Measurements from ENCODE around the gene USP2.
"Not testable (repeated sequence)": the region's sequence is repeated elsewhere in the genome, so short reads cannot be mapped to it uniquely, and the experiment has no call there.

Gene USP2

DNA sequence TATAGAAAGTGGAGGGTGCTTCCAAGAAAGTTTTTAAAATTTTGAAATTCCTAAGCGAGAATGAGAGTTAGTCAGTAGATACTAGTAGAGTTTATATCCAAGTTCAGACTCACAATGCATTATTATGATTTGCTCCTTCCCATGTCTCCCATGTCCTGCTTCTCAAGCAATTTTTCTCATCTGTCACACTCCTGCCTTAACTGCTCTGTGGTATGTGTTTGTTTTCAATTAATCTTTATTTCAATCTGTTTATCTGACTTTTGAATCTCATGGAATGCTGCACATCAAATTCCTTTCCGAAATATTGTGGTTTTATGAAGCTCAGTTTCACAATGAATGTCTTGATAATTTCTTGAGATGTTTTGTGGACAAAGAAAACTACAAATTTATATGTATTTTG lies 23.4 kb upstream of the USP2 start:
- no peak overlapping the region for H3K4me2 ChIP-seq
- peaks cover 0 to 12% (median 2%) of the 10 kb centered on the region in 10 experiments; a peak in 5 of 20 replicates for H3K4me1 ChIP-seq
- H3K9me3 ChIP-seq (replicated peaks in 1 of 11) = peaks cover 0 to 18% (median 11%) of the 10 kb centered on the region in 11 experiments; a peak in 16 of 22 replicates
- no peaks in the 10 kb centered on the region for H3K27me3 ChIP-seq
- TF ChIP-seq Cebpa-rat (IDR thresholded peaks at IDR 0.05) = no peak
- H3K36me3 ChIP-seq = no peaks in the 10 kb centered on the region
- H4K20me1 ChIP-seq = no peaks in the 10 kb centered on the region
- H3K9ac ChIP-seq = no peak overlapping the region
- no peak overlapping the region for H3K27ac ChIP-seq
- H3K4me3 ChIP-seq = no peak overlapping the region

- H3K27ac ChIP-seq = no peak overlapping the region
- no peak overlapping the region for H3K4me2 ChIP-seq
- H3K9me3 ChIP-seq (replicated peaks in 1 of 11) = peaks cover 15 to 37% (median 24%) of the 10 kb centered on the region in 11 experiments
- H3K27me3 ChIP-seq = no peaks in the 10 kb centered on the region
- no peaks in the 10 kb centered on the region for H4K20me1 ChIP-seq
- peaks cover 0 to 12% (median 2%) of the 10 kb centered on the region in 10 experiments; a peak in 5 of 20 replicates for H3K4me1 ChIP-seq
- no peak overlapping the region for H3K4me3 ChIP-seq
- no peak overlapping the region for H3K9ac ChIP-seq
- peaks cover 0 to 10% (median 0%) of the 10 kb centered on the region in 11 experiments; a peak in 2 of 22 replicates for H3K36me3 ChIP-seq
- TF ChIP-seq Cebpa-rat (IDR thresholded peaks at IDR 0.05) = no peak
These were observed 21.5 kb upstream of the USP2 start for GRCh38 chr11:119403021-119403420.

- Histone ChIP-seq H4K20me1 (no peaks in the 10 kb centered on the region), H3K27me3 (no peaks in the 10 kb centered on the region), H3K9me3 (replicated peaks in 1 of 11) (peaks cover 21 to 42% (median 29%) of the 10 kb centered on the region in 11 experiments), H3K36me3 (peaks cover 0 to 12% (median 0%) of the 10 kb centered on the region in 11 experiments; a peak in 3 of 22 replicates), H3K9ac (no peak overlapping the region), H3K4me2 (no peak overlapping the region), H3K4me1 (peaks cover 0 to 12% (median 2%) of the 10 kb centered on the region in 10 experiments; a peak in 5 of 20 replicates), H3K4me3 (no peak overlapping the region), H3K27ac (no peak overlapping the region)
- TF ChIP-seq Cebpa-rat (IDR thresholded peaks at IDR 0.05) = no peak
These were observed 21.0 kb upstream of the USP2 start for GRCh38 chr11:119402470-119402869.

DNA sequence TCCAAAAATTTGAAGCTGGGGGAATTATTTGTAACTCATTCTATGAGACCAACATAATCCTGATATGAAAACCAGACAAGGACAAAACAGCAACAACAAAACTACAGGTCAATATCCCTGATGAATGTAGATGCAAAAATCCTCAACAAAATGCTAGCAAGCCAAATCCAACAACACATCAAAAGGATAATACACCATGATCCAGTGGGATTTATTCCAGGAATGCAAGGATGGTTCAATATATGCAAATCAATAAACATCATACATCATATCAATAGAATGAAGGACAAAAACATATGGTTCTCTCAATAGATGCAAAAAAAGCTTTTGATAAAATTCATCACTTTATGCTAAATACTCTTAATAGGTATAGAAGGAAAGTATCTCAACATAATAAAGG lies 19.4 kb upstream of the USP2 start:
- Histone ChIP-seq H3K27me3 (no peaks in the 10 kb centered on the region), H3K4me1 (peaks cover 0 to 5% (median 0%) of the 10 kb centered on the region in 10 experiments; a peak in 4 of 20 replicates), H3K36me3 (peaks cover 0 to 12% (median 0%) of the 10 kb centered on the region in 11 experiments; a peak in 4 of 22 replicates), H3K9me3 (replicated peaks in 1 of 11) (peaks cover 26 to 48% (median 35%) of the 10 kb centered on the region in 11 experiments), H3K4me3 (no peak overlapping the region), H3K27ac (no peak overlapping the region), H3K4me2 (no peak overlapping the region), H3K9ac (no peak overlapping the region), H4K20me1 (no peaks in the 10 kb centered on the region)
- no peak for TF ChIP-seq Cebpa-rat (IDR thresholded peaks at IDR 0.05)

- TF ChIP-seq Cebpa-rat (IDR thresholded peaks at IDR 0.05) = no peak
- H3K9ac ChIP-seq = no peak overlapping the region
- H4K20me1 ChIP-seq = no peaks in the 10 kb centered on the region
- H3K4me3 ChIP-seq = no peak overlapping the region
- no peaks in the 10 kb centered on the region for H3K4me1 ChIP-seq
- peaks cover 0 to 12% (median 0%) of the 10 kb centered on the region in 11 experiments; a peak in 4 of 22 replicates for H3K36me3 ChIP-seq
- peaks cover 26 to 48% (median 35%) of the 10 kb centered on the region in 11 experiments for H3K9me3 ChIP-seq (replicated peaks in 1 of 11)
- no peak overlapping the region for H3K27ac ChIP-seq
- no peak overlapping the region for H3K4me2 ChIP-seq
- H3K27me3 ChIP-seq = no peaks in the 10 kb centered on the region
These were observed 16.2 kb upstream of the USP2 start for GRCh38 chr11:119397740-119398139.

GRCh38 chr11:119396835-119397234 lies 15.3 kb upstream of the USP2 start:
- no peak overlapping the region for H3K4me3 ChIP-seq
- no peaks in the 10 kb centered on the region for H3K4me1 ChIP-seq
- no peak for TF ChIP-seq Cebpa-rat (IDR thresholded peaks at IDR 0.05)
- no peaks in the 10 kb centered on the region for H3K27me3 ChIP-seq
- H3K27ac ChIP-seq = no peak overlapping the region
- peaks cover 26 to 48% (median 35%) of the 10 kb centered on the region in 11 experiments for H3K9me3 ChIP-seq (replicated peaks in 1 of 11)
- no peaks in the 10 kb centered on the region for H4K20me1 ChIP-seq
- H3K9ac ChIP-seq = no peak overlapping the region
- peaks cover 0 to 12% (median 0%) of the 10 kb centered on the region in 11 experiments; a peak in 4 of 22 replicates for H3K36me3 ChIP-seq
- H3K4me2 ChIP-seq = no peak overlapping the region

GRCh38 chr11:119391275-119391674 lies 9.8 kb upstream of the USP2 start:
- Histone ChIP-seq H3K4me3 (no peak overlapping the region), H3K4me1 (no peaks in the 10 kb centered on the region), H3K9ac (no peak overlapping the region), H3K27ac (no peak overlapping the region), H3K9me3 (replicated peaks in 1 of 11) (peaks cover 0 to 2% (median 0%) of the 10 kb centered on the region in 11 experiments; a peak in 1 of 22 replicates), H3K27me3 (no peaks in the 10 kb centered on the region), H3K4me2 (no peak overlapping the region), H4K20me1 (no peaks in the 10 kb centered on the region), H3K36me3 (no peaks in the 10 kb centered on the region; a peak in 1 of 22 replicates)
- no peak for TF ChIP-seq Cebpa-rat (IDR thresholded peaks at IDR 0.05)

DNA sequence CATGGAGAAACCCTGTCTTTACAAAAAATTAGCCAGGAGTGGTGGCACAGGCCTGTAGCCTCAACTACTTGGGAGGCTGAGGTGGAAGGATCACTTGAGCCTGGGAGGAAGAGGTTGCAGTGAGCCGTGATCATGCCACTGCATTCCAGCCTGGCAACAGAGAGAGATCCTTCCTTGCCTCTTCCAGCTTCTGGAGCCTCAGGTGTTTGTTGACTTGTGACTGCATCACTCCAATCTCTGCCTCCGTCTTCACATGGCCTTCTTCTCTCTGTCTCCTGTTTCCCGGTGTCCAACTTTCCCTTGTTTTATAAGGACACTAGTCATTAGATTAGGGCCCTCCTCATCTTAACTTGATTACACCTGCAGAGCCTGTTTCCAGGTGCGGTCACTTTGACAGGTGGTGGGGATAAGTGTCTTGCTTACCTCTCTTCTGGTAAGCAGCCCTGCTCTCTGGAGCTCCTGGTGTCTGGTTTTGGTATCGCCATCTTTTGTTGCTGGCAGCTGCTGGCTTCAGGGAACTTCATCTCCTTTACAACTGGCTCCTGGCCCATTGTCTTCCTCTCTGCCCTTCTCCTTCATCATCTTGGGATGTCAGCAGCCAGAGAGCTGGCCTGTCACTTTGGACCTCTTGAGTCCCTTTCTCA lies 8.2 kb upstream of the USP2 start:
- TF ChIP-seq Cebpa-rat (IDR thresholded peaks at IDR 0.05) = no peak
- H3K4me2 ChIP-seq = no peak overlapping the region
- no peaks in the 10 kb centered on the region for H4K20me1 ChIP-seq
- no peaks in the 10 kb centered on the region for H3K27me3 ChIP-seq
- no peak overlapping the region for H3K9ac ChIP-seq
- no peaks in the 10 kb centered on the region for H3K4me1 ChIP-seq
- no peak overlapping the region for H3K4me3 ChIP-seq
- no peaks in the 10 kb centered on the region for H3K9me3 ChIP-seq (replicated peaks in 1 of 11)
- no peaks in the 10 kb centered on the region for H3K36me3 ChIP-seq
- H3K27ac ChIP-seq = no peak overlapping the region

- H3K4me1 ChIP-seq = no peaks in the 10 kb centered on the region
- no peak overlapping the region for H3K27ac ChIP-seq
- no peak for TF ChIP-seq Cebpa-rat (IDR thresholded peaks at IDR 0.05)
- H3K4me2 ChIP-seq = no peak overlapping the region
- no peak overlapping the region for H3K4me3 ChIP-seq
- no peak overlapping the region for H3K9ac ChIP-seq
- no peaks in the 10 kb centered on the region for H3K9me3 ChIP-seq (replicated peaks in 1 of 11)
- no peaks in the 10 kb centered on the region for H3K36me3 ChIP-seq
- no peaks in the 10 kb centered on the region; a peak in 1 of 22 replicates for H4K20me1 ChIP-seq
- H3K27me3 ChIP-seq = no peaks in the 10 kb centered on the region
These were observed 6.6 kb upstream of the USP2 start for GRCh38 chr11:119388103-119388502.

GRCh38 chr11:119384332-119384731 lies 2.8 kb upstream of the USP2 start:
- H3K36me3 ChIP-seq = no peaks in the 10 kb centered on the region
- no peak overlapping the region for H3K9ac ChIP-seq
- no peak overlapping the region for H3K4me2 ChIP-seq
- H3K4me3 ChIP-seq = no peak overlapping the region
- no peak overlapping the region for H3K27ac ChIP-seq
- H3K4me1 ChIP-seq = peaks cover 5 to 20% (median 18%) of the 10 kb centered on the region in 10 experiments; a peak in 19 of 20 replicates
- H4K20me1 ChIP-seq = peaks cover 0 to 5% (median 0%) of the 10 kb centered on the region in 11 experiments; a peak in 1 of 22 replicates
- no peak for TF ChIP-seq Cebpa-rat (IDR thresholded peaks at IDR 0.05)
- H3K27me3 ChIP-seq = no peaks in the 10 kb centered on the region
- no peaks in the 10 kb centered on the region for H3K9me3 ChIP-seq (replicated peaks in 1 of 11)

DNA sequence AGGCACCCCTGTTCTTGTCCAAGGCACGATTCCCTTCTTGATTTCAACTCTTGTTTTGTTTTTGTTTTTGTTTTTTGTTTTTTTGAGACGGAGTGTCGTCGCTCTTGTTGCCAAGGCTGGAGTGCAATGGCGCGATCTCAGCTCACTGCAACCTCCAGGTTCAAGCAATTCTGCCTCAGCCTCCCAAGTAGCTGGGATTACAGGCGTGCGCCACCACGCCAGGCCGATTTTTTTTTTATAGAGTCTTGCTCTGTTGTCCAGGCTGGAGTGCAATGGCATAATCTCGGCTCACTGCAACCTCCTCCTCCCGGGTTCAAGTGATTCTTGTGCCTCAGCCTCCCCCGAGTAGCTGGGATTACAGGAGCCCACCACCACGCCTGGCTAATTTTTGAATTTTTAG lies 1.0 kb upstream of the USP2 start:
- Histone ChIP-seq H3K4me1 (peaks cover 10 to 29% (median 24%) of the 10 kb centered on the region in 10 experiments), H3K4me3 (peak overlapping the region in 3 of 10 experiments; percentile 64 to 74 (median 65); a peak in 3 of 20 replicates), H3K4me2 (peak overlapping the region; percentile 82 to 98 (median 92); a peak in 20 of 22 replicates), H3K9ac (0 out of 22 replicates have a peak overlapping the region, but pooled peaks of 1 of the 11 experiments have one; percentile 72)
- H3K36me3 ChIP-seq; H3K27ac ChIP-seq; H4K20me1 ChIP-seq; H3K27me3 ChIP-seq; H3K9me3 ChIP-seq (replicated peaks in 1 of 11): not testable (repeated sequence)
